H1 (cell line): Measurements from ENCODE around the gene MAP1A. TPM values are rescaled to one million over a fixed set of nuclear protein-coding genes. Genes with fewer than 3 reads are reported as not detected.
"Not testable (repeated sequence)": the region's sequence is repeated elsewhere in the genome, so short reads cannot be mapped to it uniquely, and the experiment has no call there.

ENCODE experiments used
- CTCF ChIA-PET: fragments of 300-600 bp; sonication (Branson Sonifier 250); formaldehyde crosslinking; loops from one replicate; lab custom pipeline; 2021; ENCODE audit not compliant: partially characterized antibody; lab: Charles Lee
- POLR2A ChIA-PET: fragments of 300-600 bp; sonication (Branson Sonifier 250); formaldehyde crosslinking; loops from one replicate; lab custom pipeline; 2021; ENCODE audit warnings: inconsistent platforms; ENCODE audit not compliant: partially characterized antibody; lab: Charles Lee
- DNase-seq, 2 experiments: peaks; one replicate each; pipeline versions ENCODE4 v3.0.0 to v3.0.0-alpha.2; 2010 to 2022; ENCODE audit warnings: low spot score in 2 of 2, low read depth in 1 of 2, mixed read lengths in 1 of 2
- FAIRE-seq: peaks from 2 replicates; lab custom pipeline; 2011; peaks lifted over from hg19 to GRCh38; lab: Jason Lieb, UNC
- H2AFZ ChIP-seq: 2 replicates; pipeline ENCODE4 v1.8.1; 2012; ENCODE audit warnings: low read length, inconsistent platforms
- H2AK5ac ChIP-seq: 2 replicates; pipeline ENCODE4 v1.6.1; 2013; ENCODE audit warnings: low read depth, low read length
- H2BK120ac ChIP-seq: replicated peaks from 2 replicates; pipeline ENCODE3; 2013; ENCODE audit warnings: low read depth, low read length, inconsistent platforms
- H2BK12ac ChIP-seq: 2 replicates; pipeline ENCODE4 v1.6.1; 2013; ENCODE audit warnings: low read depth, low read length
- H2BK15ac ChIP-seq: 2 replicates; pipeline ENCODE4 v1.6.1; 2013; ENCODE audit warnings: low read length
- H2BK20ac ChIP-seq: 2 replicates; pipeline ENCODE4 v1.6.1; 2013; ENCODE audit warnings: low read length
- H2BK5ac ChIP-seq: 2 replicates; pipeline ENCODE4 v1.6.1; 2013; ENCODE audit warnings: low read depth, low read length
- H3K14ac ChIP-seq: 2 replicates; pipeline ENCODE4 v1.6.1; 2013; ENCODE audit warnings: inconsistent platforms; ENCODE audit not compliant: insufficient read length
- H3K18ac ChIP-seq: 2 replicates; pipeline ENCODE4 v1.6.1; 2013; ENCODE audit warnings: low read length; ENCODE audit errors: extremely low read depth
- H3K23ac ChIP-seq: 2 replicates; pipeline ENCODE4 v1.6.1; 2013; ENCODE audit warnings: inconsistent platforms; ENCODE audit not compliant: insufficient read length
- H3K23me2 ChIP-seq: 2 replicates; pipeline ENCODE4 v1.6.1; 2013; ENCODE audit warnings: low read depth, low read length
- H3K27ac ChIP-seq: 2 replicates; pipeline ENCODE4 v1.6.1; 2011; ENCODE audit warnings: low read depth, low read length, inconsistent platforms
- H3K27me3 ChIP-seq, 4 experiments: replicated peaks in 1 of 4; 1 replicate in 1 of 4; 2 replicates in 3 of 4; pipeline versions ENCODE4 v1.6.1 to v1.8.1; 2011 to 2013; ENCODE audit warnings: low read length in 3 of 4, mild to moderate bottlenecking in 3 of 4, inconsistent platforms in 2 of 4, mixed read lengths in 2 of 4, moderate library complexity in 1 of 4; ENCODE audit not compliant: control insufficient read depth in 3 of 4, insufficient read depth in 3 of 4; ENCODE audit errors: extremely low read depth in 1 of 4
- H3K36me3 ChIP-seq, 4 experiments: 2 replicates each; pipeline versions ENCODE4 v1.6.1 to v1.8.1; 2011 to 2013; ENCODE audit warnings: mild to moderate bottlenecking in 4 of 4, low read length in 3 of 4, moderate library complexity in 2 of 4, control low read depth in 1 of 4, inconsistent platforms in 1 of 4; ENCODE audit not compliant: insufficient read depth in 4 of 4, control insufficient read depth in 2 of 4
- H3K4ac ChIP-seq: replicated peaks from 2 replicates; pipeline ENCODE3; 2013; ENCODE audit warnings: low read length, low read depth, mixed read lengths, inconsistent platforms; ENCODE audit not compliant: insufficient read length
- H3K4me1 ChIP-seq, 4 experiments: replicated peaks in 1 of 4; 1 replicate in 1 of 4; 2 replicates in 3 of 4; pipeline versions ENCODE4 v1.6.1 to v1.8.1; 2011 to 2013; ENCODE audit warnings: low read length in 3 of 4, inconsistent platforms in 2 of 4, mixed read lengths in 1 of 4; ENCODE audit not compliant: insufficient read depth in 4 of 4, control insufficient read depth in 3 of 4
- H3K4me2 ChIP-seq, 2 experiments: 2 replicates each; pipeline versions ENCODE4 v1.6.1 to v1.8.1; 2011 to 2013; ENCODE audit warnings: low read depth in 2 of 2, low read length in 2 of 2, control low read depth in 1 of 2, inconsistent platforms in 1 of 2, mild to moderate bottlenecking in 1 of 2; ENCODE audit not compliant: insufficient read depth in 1 of 2
- H3K4me3 ChIP-seq, 4 experiments: fragments of 200-600, 300-600 bp in 1 of 4; sonication (generic), shearing (Covaris generic), sonication (Bioruptor Twin) in 1 of 4; 2 replicates each; pipeline versions ENCODE4 v1.5.1 to v1.8.1; 2011 to 2016; ENCODE audit warnings: low read length in 4 of 4, low read depth in 3 of 4, control low read depth in 2 of 4, inconsistent platforms in 2 of 4, mild to moderate bottlenecking in 2 of 4, mixed read lengths in 1 of 4, moderate library complexity in 1 of 4; ENCODE audit not compliant: insufficient read depth in 2 of 4; ENCODE audit errors: extremely low read depth in 1 of 4
- H3K56ac ChIP-seq: replicated peaks from 2 replicates; pipeline ENCODE3; 2013; ENCODE audit warnings: low read depth, mild to moderate bottlenecking, mixed read lengths, low read length, inconsistent platforms; ENCODE audit not compliant: insufficient read length
- H3K79me1 ChIP-seq: 2 replicates; pipeline ENCODE4 v1.6.1; 2013; ENCODE audit warnings: low read depth, low read length, control low read depth
- H3K79me2 ChIP-seq, 2 experiments: 2 replicates each; pipeline versions ENCODE4 v1.6.1 to v1.8.1; 2012 to 2013; ENCODE audit warnings: low read length in 2 of 2, mild to moderate bottlenecking in 2 of 2, inconsistent platforms in 1 of 2; ENCODE audit not compliant: insufficient read depth in 2 of 2, control insufficient read depth in 1 of 2
- H3K9ac ChIP-seq, 4 experiments: replicated peaks in 1 of 4; 1 replicate in 1 of 4; 2 replicates in 3 of 4; pipeline versions ENCODE4 v1.6.1 to v1.8.1; 2011 to 2013; ENCODE audit warnings: low read depth in 3 of 4, low read length in 3 of 4, control low read depth in 2 of 4, mild to moderate bottlenecking in 2 of 4, moderate library complexity in 2 of 4, inconsistent platforms in 1 of 4; ENCODE audit errors: extremely low read depth in 1 of 4
- H3K9me3 ChIP-seq, 2 experiments: 2 replicates each; pipeline versions ENCODE4 v1.6.1 to v1.8.1; 2012 to 2013; ENCODE audit warnings: mild to moderate bottlenecking in 2 of 2, moderate library complexity in 2 of 2, control low read depth in 1 of 2, inconsistent platforms in 1 of 2, low read depth in 1 of 2, low read length in 1 of 2, mixed read lengths in 1 of 2; ENCODE audit not compliant: insufficient read depth in 2 of 2
- H4K20me1 ChIP-seq, 2 experiments: replicated peaks in 1 of 2; 2 replicates each; pipeline versions ENCODE3 to v1.8.1; 2011 to 2013; ENCODE audit warnings: inconsistent platforms in 2 of 2, low read length in 2 of 2, mild to moderate bottlenecking in 1 of 2; ENCODE audit not compliant: insufficient read depth in 2 of 2, control insufficient read depth in 1 of 2
- H4K5ac ChIP-seq: 2 replicates; pipeline ENCODE4 v1.6.1; 2013; ENCODE audit warnings: low read length, low read depth, mixed read lengths, inconsistent platforms; ENCODE audit not compliant: insufficient read length
- H4K8ac ChIP-seq: 2 replicates; pipeline ENCODE4 v1.8.0; 2013; ENCODE audit warnings: mild to moderate bottlenecking, moderate library complexity, low read length, inconsistent platforms; ENCODE audit not compliant: insufficient read depth; ENCODE audit errors: extremely low read depth
- H4K91ac ChIP-seq: replicated peaks from 2 replicates; pipeline ENCODE3; 2013; ENCODE audit warnings: low read length, mixed read lengths, inconsistent platforms; ENCODE audit not compliant: insufficient read length
- CBX8 ChIP-seq: fragments of 300-800, 300-1000 bp; sonication (generic); IDR thresholded peaks from 2 replicates; pipeline ENCODE4 v1.7.1; 2016; ENCODE audit warnings: low read depth, low read length, borderline replicate concordance
- HDAC2 ChIP-seq, 2 experiments: fragments of 300-600 bp in 1 of 2; sonication (generic) in 1 of 2; IDR thresholded peaks; 2 replicates each; pipeline ENCODE4 v1.6.1; 2011 to 2012; ENCODE audit warnings: low read depth in 2 of 2, low read length in 2 of 2, mild to moderate bottlenecking in 2 of 2, moderate library complexity in 2 of 2, borderline replicate concordance in 1 of 2, inconsistent platforms in 1 of 2
- TCF12 ChIP-seq: IDR thresholded peaks from 2 replicates; pipeline ENCODE4 v1.6.1; 2011; ENCODE audit warnings: low read depth, mild to moderate bottlenecking, low read length
- WGBS, 2 experiments: shearing (Covaris generic) in 1 of 2; methylation state at CpG; one replicate each; pipeline versions ENCODE4 v1.1.6 to v1.1.7; 2013 to 2015; ENCODE audit warnings: low lambda C conversion rate in 2 of 2, mixed read lengths in 2 of 2, inconsistent platforms in 1 of 2, low coverage in 1 of 2, missing lambda C conversion rate in 1 of 2; ENCODE audit not compliant: insufficient replicate concordance in 2 of 2, insufficient coverage in 1 of 2, insufficient read length in 1 of 2; ENCODE audit errors: extremely low coverage in 1 of 2, missing lambda C conversion rate in 1 of 2; 5-methylcytosine and 5-hydroxymethylcytosine counted together
- polyA plus RNA-seq, 7 experiments: library from polyadenylated mRNA; depleted of rRNA in 3 of 7; stranded (reverse) in 5 of 7; unstranded in 2 of 7; fragments of >200 nt in 5 of 7; fragments of 200-250 nt in 2 of 7; gene quantifications; 1 replicate in 5 of 7; 2 replicates in 1 of 7; 4 replicates in 1 of 7; pipeline versions ENCODE4 v1.2.1 to v1.2.3, GENCODE V29; 2011 to 2013; ENCODE audit warnings: missing spikeins in 2 of 7, mixed read lengths in 2 of 7
- total RNA-seq: library from RNA; stranded (reverse); fragmentation: NEBNext Ultra II Directional; extraction: Animal tissue kit (Norgen Biotek cat#: 25700); gene quantifications from 2 replicates; pipeline ENCODE4 v1.2.1, GENCODE V29; 2021
- TF ChIP-seq, protein P1 (sequence below): IDR thresholded peaks from 2 replicates; pipeline ENCODE4 v1.6.1; 2011; ENCODE audit warnings: low read depth, mild to moderate bottlenecking, low read length; ENCODE audit not compliant: insufficient read depth

MAP1A gene
- total and polyA plus RNA-seq, 2 of the 8 experiments (the other 6 are each of a cell fraction or from before 2014, with no cell fraction given), result 0.80 to 2.4 TPM

DNA sequence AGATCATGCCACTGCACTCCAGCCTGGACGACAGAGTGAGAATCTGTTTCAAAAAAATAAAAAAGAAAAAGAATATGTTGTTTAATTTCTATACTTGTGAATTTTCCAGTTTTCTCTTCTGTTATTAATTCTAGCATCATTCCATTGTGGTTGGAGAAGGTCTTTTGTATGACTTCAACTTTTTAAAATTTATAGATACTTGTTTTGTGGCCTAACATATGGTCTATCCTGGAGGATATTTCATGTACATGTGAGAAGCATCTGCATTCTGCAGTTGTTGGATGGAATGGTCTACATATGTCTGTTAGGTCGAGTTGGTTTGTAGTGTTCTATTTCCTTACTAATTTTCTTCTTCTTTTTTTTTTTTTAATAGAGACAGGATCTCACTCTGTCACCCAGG is 35.6 kb downstream of the MAP1A start (continued):
- TF ChIP-seq CBX8, result no peak
- TF ChIP-seq TCF12, result no peak
- TF ChIP-seq HDAC2 (IDR thresholded peaks at IDR 0.05; ENCODE audit: borderline replicate concordance in 1 of 2, low read depth in 2 of 2, low read length in 2 of 2), result no peak
- TF ChIP-seq, protein P1, sequence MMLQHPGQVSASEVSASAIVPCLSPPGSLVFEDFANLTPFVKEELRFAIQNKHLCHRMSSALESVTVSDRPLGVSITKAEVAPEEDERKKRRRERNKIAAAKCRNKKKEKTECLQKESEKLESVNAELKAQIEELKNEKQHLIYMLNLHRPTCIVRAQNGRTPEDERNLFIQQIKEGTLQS, result no peak

GRCh38 chr15:43562753-43563152 is 45.3 kb downstream of the MAP1A start:
- H3K18ac ChIP-seq, H3K9me3 ChIP-seq, POLR2A ChIA-PET, H4K20me1 ChIP-seq, H3K27me3 ChIP-seq, H3K36me3 ChIP-seq, H3K79me2 ChIP-seq, H3K79me1 ChIP-seq, FAIRE-seq, H2BK20ac ChIP-seq, H2BK15ac ChIP-seq, H3K14ac ChIP-seq, H3K9ac ChIP-seq, H2BK12ac ChIP-seq, H2AK5ac ChIP-seq, H3K23ac ChIP-seq, CTCF ChIA-PET, DNase-seq, H3K4ac ChIP-seq, H4K5ac ChIP-seq, H3K23me2 ChIP-seq, H3K56ac ChIP-seq, H2BK120ac ChIP-seq, H3K27ac ChIP-seq, H3K4me1 ChIP-seq, H4K91ac ChIP-seq, H3K4me2 ChIP-seq, H2AFZ ChIP-seq, H3K4me3 ChIP-seq, H4K8ac ChIP-seq, H2BK5ac ChIP-seq: not testable (repeated sequence)
- WGBS, 2 experiments, result no CpG with 5 or more reads among the region's 3 CpGs
